H1 (cell line): ENCODE measurements around the gene VWA7. TPM values are rescaled to one million over a fixed set of nuclear protein-coding genes. Genes with fewer than 3 reads are reported as not detected.

Experiments used
- BRCA1 ChIP-seq: IDR thresholded peaks from 2 replicates; pipeline ENCODE4 v1.6.1; 2012; ENCODE audit warnings: low read depth, low read length, improper control_type of control experiment
- CHD7 ChIP-seq: fragments of 300-600 bp; sonication (generic); IDR thresholded peaks from 2 replicates; pipeline ENCODE4 v1.7.1; 2012; ENCODE audit warnings: low read length, moderate library complexity, mild to moderate bottlenecking, inconsistent platforms; ENCODE audit not compliant: insufficient replicate concordance
- CREB1 ChIP-seq: IDR thresholded peaks from 2 replicates; pipeline ENCODE4 v1.6.1; 2012; ENCODE audit warnings: inconsistent platforms
- FOSL1 ChIP-seq: IDR thresholded peaks from 2 replicates; pipeline ENCODE4 v1.6.1; 2011; ENCODE audit warnings: mild to moderate bottlenecking, low read depth, low read length, moderate library complexity; ENCODE audit not compliant: insufficient read depth
- JUN ChIP-seq: IDR thresholded peaks from 2 replicates; pipeline ENCODE4 v1.6.1; 2011; ENCODE audit warnings: low read depth, mild to moderate bottlenecking, improper control_type of control experiment, low read length
- JUND ChIP-seq: IDR thresholded peaks from 2 replicates; pipeline ENCODE4 v1.6.1; 2011; ENCODE audit warnings: mild to moderate bottlenecking, improper control_type of control experiment, low read length
- MAX ChIP-seq: IDR thresholded peaks from 2 replicates; pipeline ENCODE4 v1.6.1; 2012; ENCODE audit warnings: inconsistent platforms
- RFX5 ChIP-seq: IDR thresholded peaks from 2 replicates; pipeline ENCODE4 v1.6.1; 2011; ENCODE audit warnings: low read depth, low read length, improper control_type of control experiment, borderline replicate concordance
- USF2 ChIP-seq: IDR thresholded peaks from 2 replicates; pipeline ENCODE4 v1.6.1; 2011; ENCODE audit warnings: low read length, improper control_type of control experiment
- polyA plus RNA-seq, 7 experiments: library from polyadenylated mRNA; depleted of rRNA in 3 of 7; stranded (reverse) in 5 of 7; unstranded in 2 of 7; fragments of >200 nt in 5 of 7; fragments of 200-250 nt in 2 of 7; gene quantifications; 1 replicate in 5 of 7; 2 replicates in 1 of 7; 4 replicates in 1 of 7; pipeline versions ENCODE4 v1.2.1 to v1.2.3, GENCODE V29; 2011 to 2013; ENCODE audit warnings: missing spikeins in 2 of 7, mixed read lengths in 2 of 7
- total RNA-seq: library from RNA; stranded (reverse); fragmentation: NEBNext Ultra II Directional; extraction: Animal tissue kit (Norgen Biotek cat#: 25700); gene quantifications from 2 replicates; pipeline ENCODE4 v1.2.1, GENCODE V29; 2021

The VWA7 gene
- total and polyA plus RNA-seq, 2 of the 8 experiments (the other 6 are each of a cell fraction or from before 2014, with no cell fraction given): 0.82 to 2.1 TPM

- TF ChIP-seq FOSL1 (no peak), CREB1 (0 out of 2 replicates have a peak, but pooled peaks have one; percentile 34), MAX (0 out of 2 replicates have a peak, but pooled peaks have one; percentile 10), USF2 (no peak), RFX5 (no peak), JUND (no peak), JUN (no peak), BRCA1 (no peak), CHD7 (no peak)
These were observed 44.3 kb upstream of the VWA7 start (continued) for GRCh38 chr6:31821301-31822035.
